GM06990 (cell line): Measurements from ENCODE around the gene ITPR1.
"Not testable (repeated sequence)": the region's sequence is repeated elsewhere in the genome, so short reads cannot be mapped to it uniquely, and the experiment has no call there.

Source experiments
- DNase-seq: peaks from one replicate; pipeline ENCODE4 v3.0.0-alpha.2; 2011; ENCODE audit not compliant: insufficient read length; ENCODE audit errors: extremely low read depth
- H3K27me3 ChIP-seq: replicated peaks from 2 replicates; pipeline ENCODE4 v1.6.0; 2011; ENCODE audit warnings: low read length; ENCODE audit not compliant: control insufficient read depth, insufficient read depth
- H3K36me3 ChIP-seq: 2 replicates; pipeline ENCODE4 v1.5.1; 2011; ENCODE audit warnings: low read length; ENCODE audit not compliant: control insufficient read depth, insufficient read depth
- H3K4me3 ChIP-seq: replicated peaks from 2 replicates; pipeline ENCODE4 v1.5.1; 2011; ENCODE audit warnings: low read depth, mild to moderate bottlenecking, control low read depth, low read length
- CTCF ChIP-seq: IDR thresholded peaks from 2 replicates; pipeline ENCODE4 v1.5.1; 2011; ENCODE audit warnings: low read length, control low read depth, mild to moderate bottlenecking, inconsistent platforms; ENCODE audit not compliant: insufficient read depth, poor library complexity, severe bottlenecking

Gene ITPR1

GRCh38 chr3:4589475-4590097 is 96.4 kb downstream of the ITPR1 start:
- H3K4me3 ChIP-seq, result no peak overlapping the region
- DNase-seq, result no peak
- H3K36me3 ChIP-seq, result no peaks in the 10 kb centered on the region
- TF ChIP-seq CTCF, result no peak
- no peaks in the 10 kb centered on the region for H3K27me3 ChIP-seq

GRCh38 chr3:4590849-4591248 is 97.7 kb downstream of the ITPR1 start:
- not testable (repeated sequence) for H3K4me3 ChIP-seq, DNase-seq, H3K27me3 ChIP-seq, H3K36me3 ChIP-seq

GRCh38 chr3:4591669-4592068 is 98.5 kb downstream of the ITPR1 start:
- H3K36me3 ChIP-seq, result no peaks in the 10 kb centered on the region
- no peak for DNase-seq
- no peaks in the 10 kb centered on the region for H3K27me3 ChIP-seq
- H3K4me3 ChIP-seq, result no peak overlapping the region
- no peak for TF ChIP-seq CTCF

GRCh38 chr3:4593014-4593413 is 99.9 kb downstream of the ITPR1 start:
- TF ChIP-seq CTCF, result no peak
- Histone ChIP-seq H3K4me3 (no peak overlapping the region), H3K36me3 (no peaks in the 10 kb centered on the region), H3K27me3 (no peaks in the 10 kb centered on the region)
- DNase-seq, result no peak

GRCh38 chr3:4595710-4596113 is 102.6 kb downstream of the ITPR1 start:
- Histone ChIP-seq H3K36me3 (no peaks in the 10 kb centered on the region), H3K27me3 (no peaks in the 10 kb centered on the region), H3K4me3 (no peak overlapping the region)
- no peak for DNase-seq
- no peak for TF ChIP-seq CTCF

DNA sequence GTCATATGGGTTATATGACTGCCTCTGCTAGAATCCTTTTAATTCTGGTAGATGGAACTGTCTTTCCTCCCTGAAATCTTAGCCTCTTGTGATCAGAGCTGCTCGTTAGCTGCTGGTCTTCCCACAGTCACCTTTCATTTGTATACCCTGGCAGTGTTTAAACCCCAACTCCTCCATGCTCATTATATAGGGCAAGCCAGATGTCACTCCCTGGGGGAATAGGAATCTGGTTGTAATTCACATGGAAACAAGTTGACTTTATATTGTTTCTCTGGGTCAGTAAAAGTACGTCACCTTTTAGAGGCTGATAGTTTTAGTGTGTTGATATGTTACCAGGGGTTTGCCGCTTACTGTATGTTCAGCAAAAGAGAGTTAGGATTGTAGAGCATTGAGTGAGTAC is 103.5 kb downstream of the ITPR1 start:
- no peak for DNase-seq
- TF ChIP-seq CTCF, result no peak
- H3K36me3 ChIP-seq, result no peaks in the 10 kb centered on the region

More for the DNA sequence above, 103.5 kb downstream of the ITPR1 start:
- Histone ChIP-seq H3K27me3 (no peaks in the 10 kb centered on the region), H3K4me3 (no peak overlapping the region)
